HCT116 (cell line): ENCODE results near the gene GHR.

Experiments used
- POLR2A ChIP-seq: IDR thresholded peaks from 2 replicates; pipeline ENCODE4 v1.7.0; 2011; ENCODE audit warnings: borderline replicate concordance; ENCODE audit not compliant: insufficient read depth, insufficient read length; ENCODE audit errors: extremely low read depth
- POLR2AphosphoS5 ChIP-seq: IDR thresholded peaks from 2 replicates; pipeline ENCODE4 v1.6.1; 2011; ENCODE audit warnings: mild to moderate bottlenecking, low read depth, low read length, moderate library complexity
- RAD21 ChIP-seq: IDR thresholded peaks from 2 replicates; pipeline ENCODE4 v1.6.1; 2012; ENCODE audit warnings: low read depth, mild to moderate bottlenecking
- TF ChIP-seq, protein P1 (sequence below), 3 experiments: fragments of 200-600 bp in 1 of 3; sonication (generic) in 1 of 3; IDR thresholded peaks in 2 of 3; conservative IDR thresholded peaks in 1 of 3; 2 replicates each; pipeline ENCODE4 v1.5.1; 2012 to 2017; ENCODE audit warnings: low read depth in 2 of 3, low read length in 2 of 3, antibody characterized with exemption in 1 of 3, borderline replicate concordance in 1 of 3, control low read depth in 1 of 3, mild to moderate bottlenecking in 1 of 3, mixed read lengths in 1 of 3, mixed run types in 1 of 3, moderate library complexity in 1 of 3; ENCODE audit not compliant: insufficient read depth in 1 of 3

DNA sequence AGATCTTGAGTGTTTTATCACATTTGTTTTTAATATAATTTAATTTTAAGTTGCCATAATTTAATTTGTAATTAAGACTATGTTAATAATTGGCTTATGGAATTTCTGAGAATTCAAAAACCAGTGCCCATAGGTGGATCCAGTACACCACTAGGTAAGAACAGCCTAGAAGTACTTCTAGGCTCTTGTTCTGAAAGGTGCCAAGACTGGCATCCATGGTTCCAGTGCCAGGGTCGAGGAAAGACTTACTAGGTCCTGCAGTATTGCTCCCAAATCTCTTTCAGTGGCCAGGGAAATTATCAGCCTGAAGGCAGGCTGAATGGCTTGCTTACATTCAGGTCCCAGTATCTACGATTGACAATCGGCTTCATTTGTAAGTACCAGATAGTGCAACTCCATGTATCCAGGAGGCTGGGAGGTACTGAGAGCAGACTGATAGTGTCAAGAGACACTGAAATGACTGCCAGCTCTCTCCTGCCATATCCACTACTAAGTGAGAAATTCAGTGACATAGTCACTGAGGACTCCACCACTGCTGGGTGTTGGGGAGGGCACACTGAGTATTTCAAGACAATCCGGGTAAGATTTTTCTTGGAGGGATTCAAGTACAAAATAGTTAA lies 174.2 kb downstream of the GHR start:
- TF ChIP-seq RAD21 (no peak), POLR2A (no peak), POLR2AphosphoS5 (no peak)
- TF ChIP-seq, protein P1, sequence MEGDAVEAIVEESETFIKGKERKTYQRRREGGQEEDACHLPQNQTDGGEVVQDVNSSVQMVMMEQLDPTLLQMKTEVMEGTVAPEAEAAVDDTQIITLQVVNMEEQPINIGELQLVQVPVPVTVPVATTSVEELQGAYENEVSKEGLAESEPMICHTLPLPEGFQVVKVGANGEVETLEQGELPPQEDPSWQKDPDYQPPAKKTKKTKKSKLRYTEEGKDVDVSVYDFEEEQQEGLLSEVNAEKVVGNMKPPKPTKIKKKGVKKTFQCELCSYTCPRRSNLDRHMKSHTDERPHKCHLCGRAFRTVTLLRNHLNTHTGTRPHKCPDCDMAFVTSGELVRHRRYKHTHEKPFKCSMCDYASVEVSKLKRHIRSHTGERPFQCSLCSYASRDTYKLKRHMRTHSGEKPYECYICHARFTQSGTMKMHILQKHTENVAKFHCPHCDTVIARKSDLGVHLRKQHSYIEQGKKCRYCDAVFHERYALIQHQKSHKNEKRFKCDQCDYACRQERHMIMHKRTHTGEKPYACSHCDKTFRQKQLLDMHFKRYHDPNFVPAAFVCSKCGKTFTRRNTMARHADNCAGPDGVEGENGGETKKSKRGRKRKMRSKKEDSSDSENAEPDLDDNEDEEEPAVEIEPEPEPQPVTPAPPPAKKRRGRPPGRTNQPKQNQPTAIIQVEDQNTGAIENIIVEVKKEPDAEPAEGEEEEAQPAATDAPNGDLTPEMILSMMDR (IDR thresholded peaks at IDR 0.05 in 2 of 3, conservative IDR thresholded peaks at IDR 0.05 in 1 of 3; ENCODE audit: borderline replicate concordance in 1 of 3, insufficient read depth in 1 of 3, low read depth in 2 of 3, low read length in 2 of 3): no peak
